ENCODE results near the gene KRTAP10-12.
"Not testable (repeated sequence)": the region's sequence is repeated elsewhere in the genome, so short reads cannot be mapped to it uniquely, and the experiment has no call there.

The KRTAP10-12 gene

GRCh38 chr21:44697172-44697810 lies at the start of gene KRTAP10-12:
Gene KRTAP10-12 (plus strand): TSS chr21:44697172. CDS start chr21:44697202, 30 bp downstream.
- DNase-seq: not testable (repeated sequence)

GRCh38 chr21:44647222-44647552 lies 49.8 kb upstream of the KRTAP10-12 start:
- no peak for DNase-seq

GRCh38 chr21:44648557-44649311 lies 48.2 kb upstream of the KRTAP10-12 start:
- no peak for DNase-seq

GRCh38 chr21:44649521-44650100 lies 47.4 kb upstream of the KRTAP10-12 start:
- DNase-seq: no peak

GRCh38 chr21:44650265-44650972 lies 46.6 kb upstream of the KRTAP10-12 start:
- no peak for DNase-seq

GRCh38 chr21:44650973-44651675 lies 45.8 kb upstream of the KRTAP10-12 start:
- DNase-seq: no peak

- no peak for DNase-seq
These were observed 43.8 kb upstream of the KRTAP10-12 start for GRCh38 chr21:44653123-44653522.

- no peak for DNase-seq
These were observed 43.1 kb upstream of the KRTAP10-12 start for GRCh38 chr21:44653656-44654575.

GRCh38 chr21:44654576-44655175 lies 42.3 kb upstream of the KRTAP10-12 start, which contains the start of gene KRTAP12-4:
Gene KRTAP12-4 (minus strand): TSS chr21:44654659. CDS start chr21:44654614, 45 bp downstream.
- no peak for DNase-seq

GRCh38 chr21:44656868-44657267 lies 40.1 kb upstream of the KRTAP10-12 start:
- no peak for DNase-seq

GRCh38 chr21:44657635-44658540 lies 39.1 kb upstream of the KRTAP10-12 start, which contains the start of gene KRTAP12-3:
Gene KRTAP12-3 (plus strand): TSS chr21:44657932. CDS start chr21:44657980, 48 bp downstream.
- no peak for DNase-seq

GRCh38 chr21:44658541-44658910 lies 38.4 kb upstream of the KRTAP10-12 start:
- DNase-seq: no peak

GRCh38 chr21:44658913-44659595 lies 37.9 kb upstream of the KRTAP10-12 start:
- DNase-seq: no peak

GRCh38 chr21:44661567-44661966 lies 35.4 kb upstream of the KRTAP10-12 start:
- DNase-seq: not testable (repeated sequence)

GRCh38 chr21:44664691-44665090 lies 32.3 kb upstream of the KRTAP10-12 start:
- DNase-seq: no peak

GRCh38 chr21:44666401-44667320 lies 30.3 kb upstream of the KRTAP10-12 start, which contains the start of gene KRTAP12-2:
Gene KRTAP12-2 (minus strand): TSS chr21:44666927. CDS start chr21:44666886, 41 bp downstream.
- DNase-seq: no peak

GRCh38 chr21:44667612-44668011 lies 29.4 kb upstream of the KRTAP10-12 start:
- DNase-seq: no peak

Data from fibroblast of upper back skin (primary cell).